Endothelial cell of umbilical vein (primary cell): ENCODE measurements around the gene MELTF. TPM values are rescaled to one million over a fixed set of nuclear protein-coding genes. Genes with fewer than 3 reads are reported as not detected.

Source experiments
- BruUV-seq: library from RNA; stranded (reverse); fragments of 400-500 nt; replicated peaks from 2 replicates; lab custom pipeline; 2021; lab: Mats Ljungman, UMichigan
- CTCF ChIA-PET: fragments of 300-600, 350-600 bp; sonication (Branson Sonifier 250); formaldehyde crosslinking; loops from one replicate; lab custom pipeline; 2021; ENCODE audit warnings: antibody characterized with exemption, inconsistent platforms; lab: Charles Lee
- POLR2A ChIA-PET: fragments of 300-600, 350-600 bp; sonication (Branson Sonifier 250); formaldehyde crosslinking; loops from one replicate; lab custom pipeline; 2021; ENCODE audit warnings: antibody characterized with exemption, inconsistent platforms; lab: Charles Lee
- DNase-seq: peaks from one replicate; pipeline ENCODE4 v3.0.0-alpha.2; 2011; ENCODE audit warnings: low read depth, low spot score
- FAIRE-seq: peaks from 2 replicates; lab custom pipeline; 2011; peaks lifted over from hg19 to GRCh38; lab: Jason Lieb, UNC
- H2AFZ ChIP-seq: 2 replicates; pipeline ENCODE4 v1.6.0; 2012; ENCODE audit warnings: low read depth, low read length, control low read depth, inconsistent platforms
- H3K27ac ChIP-seq: 2 replicates; pipeline ENCODE4 v1.5.1; 2011; ENCODE audit warnings: low read depth, mild to moderate bottlenecking, control low read depth, low read length, moderate library complexity; ENCODE audit not compliant: insufficient read depth
- H3K27me3 ChIP-seq, 2 experiments: 2 replicates each; pipeline versions ENCODE4 v1.6.0 to v1.6.1; 2011; ENCODE audit warnings: low read length in 2 of 2, mixed read lengths in 1 of 2; ENCODE audit not compliant: control insufficient read depth in 2 of 2, insufficient read depth in 2 of 2
- H3K36me3 ChIP-seq, 2 experiments: 2 replicates in 1 of 2; 3 replicates in 1 of 2; pipeline ENCODE4 v1.5.1; 2011; ENCODE audit warnings: low read length in 2 of 2, mild to moderate bottlenecking in 1 of 2, moderate library complexity in 1 of 2; ENCODE audit not compliant: control insufficient read depth in 2 of 2, insufficient read depth in 2 of 2; ENCODE audit errors: extremely low read depth in 1 of 2
- H3K4me1 ChIP-seq: 3 replicates; pipeline ENCODE4 v1.5.1; 2011; ENCODE audit warnings: mild to moderate bottlenecking, low read length; ENCODE audit not compliant: control insufficient read depth, insufficient read depth; ENCODE audit errors: extremely low read depth
- H3K4me2 ChIP-seq: 2 replicates; pipeline ENCODE4 v1.6.1; 2011; ENCODE audit warnings: low read length, control low read depth, mixed read lengths; ENCODE audit not compliant: insufficient read depth
- H3K4me3 ChIP-seq, 3 experiments: fragments of 200-600 bp in 1 of 3; sonication (generic), shearing (Covaris generic) in 1 of 3; replicated peaks in 1 of 3; 2 replicates each; pipeline ENCODE4 v1.5.1; 2011 to 2016; ENCODE audit warnings: control low read depth in 3 of 3, low read length in 3 of 3, mild to moderate bottlenecking in 2 of 3, inconsistent platforms in 1 of 3, low read depth in 1 of 3, moderate library complexity in 1 of 3; ENCODE audit not compliant: insufficient read depth in 1 of 3
- H3K79me2 ChIP-seq: 2 replicates; pipeline ENCODE4 v1.6.0; 2012; ENCODE audit warnings: low read length, inconsistent platforms; ENCODE audit not compliant: control insufficient read depth, insufficient read depth
- H3K9ac ChIP-seq: replicated peaks from 2 replicates; pipeline ENCODE3; 2011; ENCODE audit warnings: low read length, control low read depth; ENCODE audit not compliant: insufficient read depth; ENCODE audit errors: extremely low read depth
- H3K9me1 ChIP-seq: replicated peaks from 3 replicates; pipeline ENCODE4 v1.6.0; 2011; ENCODE audit warnings: mild to moderate bottlenecking, low read length; ENCODE audit not compliant: control insufficient read depth, insufficient read depth; ENCODE audit errors: extremely low read depth
- H3K9me3 ChIP-seq: replicated peaks from 2 replicates; pipeline ENCODE4 v1.5.1; 2012; ENCODE audit warnings: low read length, inconsistent platforms; ENCODE audit not compliant: control insufficient read depth, insufficient read depth
- H4K20me1 ChIP-seq: replicated peaks from 2 replicates; pipeline ENCODE3; 2011; ENCODE audit warnings: mild to moderate bottlenecking, low read length; ENCODE audit not compliant: control insufficient read depth, insufficient read depth; ENCODE audit errors: extremely low read depth
- FOS ChIP-seq: IDR thresholded peaks from 2 replicates; pipeline ENCODE4 v1.6.1; 2011; ENCODE audit warnings: mild to moderate bottlenecking, low read length, moderate library complexity, borderline replicate concordance; ENCODE audit not compliant: insufficient read depth
- JUN ChIP-seq: IDR thresholded peaks from 2 replicates; pipeline ENCODE4 v1.6.1; 2011; ENCODE audit warnings: borderline replicate concordance, low read depth; ENCODE audit not compliant: insufficient read length, insufficient read depth
- MAX ChIP-seq: IDR thresholded peaks from 2 replicates; pipeline ENCODE4 v1.6.1; 2011; ENCODE audit not compliant: insufficient read depth, insufficient read length
- MYC ChIP-seq: IDR thresholded peaks from one replicate; pipeline ENCODE4 v1.6.1; 2011; ENCODE audit warnings: mild to moderate bottlenecking, low read depth, low read length
- dilution Hi-C: fragments of 300-500 bp; cut with MboI; formaldehyde crosslinking; loops from one replicate; pipeline ENCODE4 v1.15.0; 2019; ENCODE audit warnings: low sequenced_read_pairs; ENCODE audit not compliant: extremely low pct_ligation_motif_present
- intact Hi-C: fragments of 100-400 bp; cut with micrococcal nuclease; formaldehyde crosslinking; loops from one replicate; pipeline ENCODE4 v1.10.0; 2022
- polyA plus RNA-seq, 4 experiments: library from polyadenylated mRNA; depleted of rRNA in 3 of 4; stranded (reverse) in 3 of 4; unstranded in 1 of 4; fragments of >200 nt; gene quantifications; 2 replicates each; pipeline versions ENCODE4 v1.2.1 to v1.2.3, GENCODE V29; 2011 to 2012; ENCODE audit warnings: missing spikeins in 1 of 4
- total RNA-seq: library from RNA; stranded (reverse); gene quantifications from 2 replicates; pipeline ENCODE4 v1.2.3, GENCODE V29; 2021
- TF ChIP-seq, protein P1 (sequence below), 2 donors: IDR thresholded peaks; 1 replicate in 1 of 2; 2 replicates in 1 of 2; pipeline ENCODE4 v1.5.1; 2011; ENCODE audit warnings: low read length in 2 of 2, mild to moderate bottlenecking in 2 of 2, moderate library complexity in 2 of 2, control low read depth in 1 of 2, inconsistent platforms in 1 of 2, low read depth in 1 of 2; ENCODE audit not compliant: insufficient read depth in 1 of 2; ENCODE audit errors: extremely low read depth in 1 of 2

The MELTF gene
- total and polyA plus RNA-seq, 2 donors (not counting 3 experiments of a cell fraction or from before 2014, with no cell fraction given) = 0.59 to 2.3 TPM

DNA sequence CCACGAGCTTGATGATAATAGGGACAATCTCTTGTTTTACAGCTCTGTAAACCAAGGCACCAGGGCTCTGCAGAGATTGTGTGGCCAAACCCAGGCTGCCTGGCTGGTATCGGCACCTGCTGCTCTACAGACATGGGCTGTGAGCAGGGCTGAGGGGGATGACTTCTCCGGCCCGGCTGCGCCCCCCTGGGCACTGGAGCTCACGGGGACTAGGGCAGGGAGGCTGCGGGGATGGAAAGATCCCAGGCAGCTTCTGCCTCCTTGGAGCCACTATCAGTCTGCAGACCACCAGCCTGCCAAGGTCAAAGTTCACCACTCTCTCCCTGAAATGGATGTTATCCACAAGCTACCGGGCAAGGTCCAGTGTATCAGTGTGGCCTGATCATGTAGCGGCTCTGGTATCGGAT is 39.0 kb downstream of the MELTF start:
- FAIRE-seq (no peak), DNase-seq (no peak)
- Histone ChIP-seq H3K4me3 (no peak overlapping the region), H3K9me1 (no peaks in the 10 kb centered on the region), H3K79me2 (no peaks in the 10 kb centered on the region), H3K36me3 (no peaks in the 10 kb centered on the region), H3K9ac (no peak overlapping the region), H3K4me2 (no peak overlapping the region), H3K4me1 (no peaks in the 10 kb centered on the region), H3K27ac (no peak overlapping the region), H4K20me1 (no peaks in the 10 kb centered on the region), H3K27me3 (peaks cover 2 to 6% of the 10 kb centered on the region in 2 experiments), H3K9me3 (no peaks in the 10 kb centered on the region), H2AFZ (no peak overlapping the region)
- TF ChIP-seq, protein P1, sequence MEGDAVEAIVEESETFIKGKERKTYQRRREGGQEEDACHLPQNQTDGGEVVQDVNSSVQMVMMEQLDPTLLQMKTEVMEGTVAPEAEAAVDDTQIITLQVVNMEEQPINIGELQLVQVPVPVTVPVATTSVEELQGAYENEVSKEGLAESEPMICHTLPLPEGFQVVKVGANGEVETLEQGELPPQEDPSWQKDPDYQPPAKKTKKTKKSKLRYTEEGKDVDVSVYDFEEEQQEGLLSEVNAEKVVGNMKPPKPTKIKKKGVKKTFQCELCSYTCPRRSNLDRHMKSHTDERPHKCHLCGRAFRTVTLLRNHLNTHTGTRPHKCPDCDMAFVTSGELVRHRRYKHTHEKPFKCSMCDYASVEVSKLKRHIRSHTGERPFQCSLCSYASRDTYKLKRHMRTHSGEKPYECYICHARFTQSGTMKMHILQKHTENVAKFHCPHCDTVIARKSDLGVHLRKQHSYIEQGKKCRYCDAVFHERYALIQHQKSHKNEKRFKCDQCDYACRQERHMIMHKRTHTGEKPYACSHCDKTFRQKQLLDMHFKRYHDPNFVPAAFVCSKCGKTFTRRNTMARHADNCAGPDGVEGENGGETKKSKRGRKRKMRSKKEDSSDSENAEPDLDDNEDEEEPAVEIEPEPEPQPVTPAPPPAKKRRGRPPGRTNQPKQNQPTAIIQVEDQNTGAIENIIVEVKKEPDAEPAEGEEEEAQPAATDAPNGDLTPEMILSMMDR (IDR thresholded peaks at IDR 0.05; ENCODE audit: extremely low read depth in 1 of 2, insufficient read depth in 1 of 2, low read depth in 1 of 2, low read length in 2 of 2) = no peak
- no peak for TF ChIP-seq JUN
- TF ChIP-seq MYC = no peak
- no peak for TF ChIP-seq FOS
- TF ChIP-seq MAX = no peak
- intact Hi-C loops = no loop called here
- POLR2A ChIA-PET = no interaction called here
- CTCF ChIA-PET = interaction anchor here (0.7 kb wide), 1 partner anchor 10 kb away, joined by 3 read pairs; no protein-coding TSS in a partner anchor
- dilution Hi-C loops = no loop called here
- BruUV-seq = no TSS peak
